HG03135 (cell line): ENCODE measurements around the gene RCOR3.
"Not testable (repeated sequence)": the region's sequence is repeated elsewhere in the genome, so short reads cannot be mapped to it uniquely, and the experiment has no call there.

ENCODE experiments used
- ATAC-seq: cut with Tn5 transposase; IDR thresholded peaks from one replicate; pipeline ENCODE4 v1.9.1; 2021; ENCODE audit warnings: mild to moderate bottlenecking, moderate library complexity; ENCODE audit not compliant: unreplicated experiment

RCOR3 gene

DNA sequence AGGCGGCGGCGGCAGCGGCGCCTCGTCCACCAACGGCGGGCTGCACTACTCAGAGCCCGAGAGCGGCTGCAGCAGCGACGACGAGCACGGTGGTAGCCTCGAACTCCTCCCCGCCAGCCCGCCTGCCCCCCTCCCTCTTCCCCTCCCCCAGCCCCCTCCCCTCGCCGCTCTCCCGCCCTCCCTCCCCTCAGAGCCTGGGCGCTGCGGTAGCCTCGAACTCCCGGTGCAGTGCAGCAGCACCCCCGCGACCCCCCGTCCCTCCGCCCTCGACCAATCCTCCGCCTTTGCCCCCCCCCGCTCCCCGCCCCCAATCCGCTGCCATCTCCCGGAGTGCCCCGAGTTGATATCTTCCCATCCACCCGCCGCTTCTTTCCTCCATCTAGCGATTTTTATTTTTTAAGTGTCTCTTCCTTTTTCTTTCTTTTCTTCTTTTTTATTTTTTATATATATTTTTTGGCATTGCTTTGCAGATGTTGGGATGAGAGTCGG, 516 bp downstream of the RCOR3 start:
- peak; percentile 23 for ATAC-seq

- peak; percentile 38 for ATAC-seq
These were observed 1.3 kb downstream of the RCOR3 start for GRCh38 chr1:211260141-211261107.

DNA sequence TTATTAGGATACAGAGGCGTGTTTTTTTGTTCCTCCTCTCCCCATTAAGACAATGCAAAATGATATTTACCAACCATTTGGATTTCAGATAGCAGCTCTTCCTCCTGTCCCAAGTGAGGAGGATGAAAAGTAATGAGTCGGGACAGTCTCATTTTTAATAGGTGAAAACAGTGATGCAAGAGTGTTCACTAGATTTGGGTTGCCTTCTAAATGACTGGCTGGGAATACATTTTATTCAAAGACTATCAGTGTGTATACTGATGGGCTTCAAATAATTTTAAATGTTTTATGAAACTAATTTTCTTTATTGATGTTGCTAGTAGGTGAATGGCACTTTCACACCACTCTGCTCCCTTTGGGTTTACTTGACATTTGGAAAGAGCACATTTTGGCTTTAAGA, 2.1 kb downstream of the RCOR3 start:
- no peak for ATAC-seq

DNA sequence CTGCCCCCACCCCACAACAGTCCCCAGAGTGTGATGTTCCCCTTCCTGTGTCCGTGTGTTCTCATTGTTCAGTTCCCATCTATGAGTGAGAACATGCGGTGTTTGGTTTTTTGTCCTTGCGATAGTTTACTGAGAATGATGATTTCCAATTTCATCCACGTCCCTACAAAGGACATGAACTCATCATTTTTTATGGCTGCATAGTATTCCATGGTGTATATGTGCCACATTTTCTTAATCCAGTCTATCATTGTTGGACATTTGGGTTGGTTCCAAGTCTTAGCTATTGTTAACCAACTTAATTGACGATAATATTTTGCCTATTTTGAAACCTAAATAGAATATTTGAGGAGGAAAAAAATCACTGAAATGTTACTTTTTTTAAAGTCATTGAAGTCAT, 3.9 kb downstream of the RCOR3 start:
- not testable (repeated sequence) for ATAC-seq

DNA sequence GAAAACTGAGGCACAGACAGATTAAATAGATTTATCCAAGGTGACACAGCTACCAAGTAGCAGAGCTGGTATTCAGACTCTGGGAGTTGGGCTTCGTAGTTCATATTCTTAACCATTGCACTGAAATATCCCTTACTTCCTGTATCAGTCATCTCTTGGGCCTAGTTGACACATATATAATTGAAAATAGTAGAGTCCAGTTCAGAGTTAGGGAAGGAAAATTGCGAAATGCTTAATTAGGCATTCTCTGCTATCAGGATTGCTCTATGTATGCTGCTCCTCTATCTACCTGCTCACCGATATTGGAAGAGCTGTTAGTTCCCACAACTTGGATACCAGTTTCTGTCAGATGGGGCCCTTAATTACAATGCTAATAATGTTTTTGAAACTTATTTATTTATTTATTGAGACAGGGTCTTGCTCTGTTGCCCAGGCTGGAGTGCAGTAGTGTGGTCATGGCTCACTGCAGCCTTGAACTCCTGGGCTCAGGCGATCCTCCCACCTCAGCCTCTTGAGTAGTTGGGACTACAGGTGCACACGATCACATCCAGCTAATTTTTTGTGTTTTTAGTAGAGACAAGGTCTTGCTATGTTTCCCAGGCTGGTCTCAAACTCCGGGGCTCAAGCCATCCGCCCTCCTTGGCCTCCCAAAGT, 8.2 kb downstream of the RCOR3 start:
- ATAC-seq = no peak

DNA sequence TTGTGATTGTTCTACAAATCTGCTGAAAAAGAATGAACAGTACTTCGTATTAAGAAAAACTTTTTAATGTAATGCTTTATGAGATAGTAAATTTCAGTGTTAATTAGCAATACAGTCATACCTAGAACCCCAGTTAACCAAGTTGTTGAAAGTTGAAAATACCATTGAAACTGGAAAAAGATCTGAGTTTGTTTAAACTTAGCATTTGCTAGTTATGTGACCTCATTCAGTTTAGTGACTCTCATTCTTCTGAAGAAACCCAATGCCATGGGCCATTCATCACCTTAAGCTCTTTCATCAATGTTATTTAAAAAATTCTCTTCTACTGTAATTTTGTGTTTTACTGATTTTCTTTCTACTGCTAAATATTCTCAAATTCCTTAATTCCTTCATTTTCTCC, 20.2 kb downstream of the RCOR3 start:
- ATAC-seq = no peak

- ATAC-seq = no peak
These were observed 21.7 kb downstream of the RCOR3 start for GRCh38 chr1:211280910-211281309.

DNA sequence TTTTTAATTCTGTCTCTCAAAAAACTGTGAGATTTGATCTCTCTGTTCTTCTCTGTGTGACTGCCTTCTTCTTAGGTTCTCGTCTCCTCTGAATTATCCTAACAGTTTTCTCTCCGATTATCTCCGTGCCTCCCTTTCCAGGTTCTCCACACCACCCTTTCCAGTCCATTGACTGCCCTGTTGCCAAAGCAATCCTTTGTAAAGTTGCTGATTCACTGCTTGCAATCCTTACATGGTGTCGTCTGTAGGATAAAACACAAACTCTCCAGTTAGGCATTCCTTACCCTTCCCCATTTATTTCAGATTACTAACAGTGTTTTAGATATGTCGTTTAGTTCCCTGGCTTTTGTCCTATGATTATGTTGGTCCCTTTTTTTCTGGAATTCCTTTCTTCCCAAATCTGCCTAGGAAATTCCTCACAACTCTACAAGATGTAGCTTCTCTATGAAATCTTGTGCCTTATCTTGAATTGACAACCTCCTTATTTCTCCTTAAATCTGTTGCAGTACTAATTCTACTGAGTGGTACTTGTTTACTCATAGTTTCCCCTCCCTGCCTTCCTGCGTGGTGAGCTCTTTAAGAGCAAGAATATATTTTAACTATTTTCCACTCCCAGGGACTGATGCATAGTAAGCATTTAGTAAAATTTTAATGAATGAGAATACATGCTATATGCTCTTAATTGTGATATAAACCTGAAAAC, 22.3 kb downstream of the RCOR3 start:
- ATAC-seq = no peak

GRCh38 chr1:211282023-211282373, 22.8 kb downstream of the RCOR3 start:
- ATAC-seq = no peak

GRCh38 chr1:211285196-211285595, 26.0 kb downstream of the RCOR3 start:
- no peak for ATAC-seq

DNA sequence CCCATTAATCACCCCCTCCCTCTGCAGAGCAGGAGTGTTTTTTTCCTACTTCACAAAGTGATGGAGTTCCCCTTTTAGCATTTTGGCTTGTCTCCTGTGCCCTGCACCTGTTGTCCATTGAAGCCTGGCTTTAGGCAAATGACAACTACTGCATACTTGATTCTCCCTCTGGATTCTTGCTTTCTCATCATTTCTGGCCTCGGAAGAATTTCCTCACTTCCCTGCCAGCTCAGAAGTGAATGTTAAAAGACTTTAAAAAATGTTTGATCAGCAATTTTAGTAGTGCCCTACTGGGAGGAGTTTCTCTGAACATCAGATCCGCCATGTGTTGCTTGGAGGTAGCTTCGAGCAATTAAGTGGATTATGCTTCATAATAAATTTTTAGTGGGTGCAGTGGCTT, 28.1 kb downstream of the RCOR3 start:
- no peak for ATAC-seq

DNA sequence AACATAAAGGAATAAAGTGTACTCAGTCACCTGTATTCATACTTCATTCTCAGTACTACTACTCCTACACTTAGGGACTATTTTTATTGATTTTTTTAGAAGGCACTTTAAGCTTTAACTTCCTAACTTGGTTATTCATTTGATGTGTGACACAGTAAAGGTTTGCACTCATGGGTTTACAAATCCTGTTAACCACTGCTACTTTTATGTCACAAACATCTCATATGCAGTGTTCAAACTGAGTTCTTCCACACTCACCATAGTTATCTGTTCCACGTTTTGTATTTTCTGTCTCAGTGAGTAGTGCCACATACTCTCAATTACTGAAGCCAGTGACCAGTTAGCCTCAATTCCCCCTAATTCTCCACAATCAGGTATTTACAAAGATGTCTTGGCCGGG, 33.2 kb downstream of the RCOR3 start:
- ATAC-seq = no peak

GRCh38 chr1:211296396-211296795, 37.2 kb downstream of the RCOR3 start:
- ATAC-seq = no peak

- ATAC-seq = peak; percentile 85
These were observed 45.9 kb downstream of the RCOR3 start for GRCh38 chr1:211305044-211305443.

- no peak for ATAC-seq
These were observed 50.5 kb downstream of the RCOR3 start for GRCh38 chr1:211309617-211310016.

DNA sequence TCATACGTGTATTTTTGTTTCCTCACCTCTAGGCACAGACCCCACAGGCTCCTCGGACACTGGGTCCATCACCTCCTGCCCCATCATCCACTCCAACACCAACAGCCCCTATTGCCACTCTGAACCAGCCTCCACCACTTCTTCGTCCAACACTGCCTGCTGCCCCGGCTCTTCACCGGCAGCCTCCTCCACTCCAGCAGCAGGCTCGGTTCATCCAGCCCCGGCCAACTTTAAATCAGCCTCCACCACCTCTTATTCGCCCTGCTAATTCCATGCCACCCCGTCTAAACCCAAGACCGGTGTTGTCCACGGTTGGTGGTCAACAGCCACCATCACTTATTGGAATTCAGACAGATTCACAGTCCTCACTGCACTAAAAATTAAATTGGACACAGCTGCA, 54.2 kb downstream of the RCOR3 start:
- ATAC-seq = no peak

GRCh38 chr1:211318576-211319280, 59.6 kb downstream of the RCOR3 start:
- ATAC-seq = no peak

- ATAC-seq = no peak
These were observed 60.7 kb downstream of the RCOR3 start for GRCh38 chr1:211319892-211320291.

- ATAC-seq = no peak
These were observed 61.8 kb downstream of the RCOR3 start for GRCh38 chr1:211320980-211321379.

DNA sequence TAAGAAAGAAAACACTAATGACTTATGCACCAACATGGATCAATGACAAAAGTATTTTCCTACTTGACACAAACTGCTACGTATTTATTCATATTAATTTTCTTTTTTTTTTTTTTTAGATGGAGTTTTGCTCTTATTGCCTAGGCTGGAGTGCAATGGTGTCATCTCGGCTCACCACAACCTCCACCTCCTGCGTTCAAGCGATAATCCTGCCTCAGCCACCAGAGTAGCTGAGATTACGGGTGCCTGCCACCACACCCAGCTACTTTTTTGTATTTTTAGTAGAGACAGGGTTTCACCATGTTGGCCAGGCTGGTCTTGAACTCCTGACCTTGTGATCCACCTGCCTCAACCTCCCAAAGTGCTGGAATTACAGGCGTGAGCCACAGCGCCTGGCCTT, 62.5 kb downstream of the RCOR3 start:
- ATAC-seq = not testable (repeated sequence)
